Hepatocyte (in vitro differentiated cells): ENCODE measurements around the gene CAPN12.
"Not testable (repeated sequence)": the region's sequence is repeated elsewhere in the genome, so short reads cannot be mapped to it uniquely, and the experiment has no call there.

ENCODE experiments used
- CTCF ChIP-seq: fragments of 200-600 bp; sonication (generic); IDR thresholded peaks from 2 replicates; pipeline ENCODE4 v1.5.1; 2016; ENCODE audit warnings: antibody characterized with exemption, mild to moderate bottlenecking; ENCODE audit not compliant: poor library complexity
- EZH2 ChIP-seq: fragments of 200-600 bp; sonication (generic); IDR thresholded peaks from 2 replicates; pipeline ENCODE4 v1.6.1; 2016; ENCODE audit warnings: antibody characterized with exemption, mild to moderate bottlenecking, borderline replicate concordance
- EZH2phosphoT487 ChIP-seq: fragments of 200-600 bp; sonication (generic); IDR thresholded peaks from one replicate; pipeline ENCODE4 v1.6.1; 2018; ENCODE audit warnings: antibody characterized with exemption, mild to moderate bottlenecking, low read depth, moderate library complexity; ENCODE audit not compliant: unreplicated experiment, severe bottlenecking

GRCh38 chr19:38790507-38791403 lies 46.5 kb upstream of the CAPN12 start:
- not testable (repeated sequence) for TF ChIP-seq CTCF, EZH2phosphoT487, EZH2
